HepG2 (cell line): Measurements from ENCODE around the gene RNF25. TPM values are rescaled to one million over a fixed set of nuclear protein-coding genes. Genes with fewer than 3 reads are reported as not detected.

Experiments used
- CC2D1A ChIP-seq: sonication (generic); formaldehyde crosslinking; IDR thresholded peaks from 2 replicates; pipeline ENCODE4 v1.8.1; 2023; ENCODE audit warnings: mild to moderate bottlenecking, missing genetic modification reagents
- HNRNPLL ChIP-seq: fragments of 200-400 bp; formaldehyde crosslinking; IDR thresholded peaks from 2 replicates; pipeline ENCODE4 v1.6.1; 2017; ENCODE audit warnings: mild to moderate bottlenecking, low read depth, low read length; ENCODE audit not compliant: poor library complexity, severe bottlenecking
- KAT2B ChIP-seq: fragments of 150-350 bp; IDR thresholded peaks from 2 replicates; pipeline ENCODE4 v1.6.1; 2014; ENCODE audit warnings: low read depth, low read length, borderline replicate concordance
- MXD3 ChIP-seq: IDR thresholded peaks from 2 replicates; pipeline ENCODE4 v1.6.1; 2016; ENCODE audit warnings: mild to moderate bottlenecking, missing biosample characterization, missing genetic modification reagents
- NFATC3 ChIP-seq: sonication (generic); formaldehyde crosslinking; IDR thresholded peaks from 2 replicates; pipeline ENCODE4 v1.5.1; 2020; ENCODE audit warnings: mild to moderate bottlenecking, missing genetic modification reagents
- NR2C2 ChIP-seq: sonication (generic); formaldehyde crosslinking; IDR thresholded peaks from 2 replicates; pipeline ENCODE4 v1.4.0; 2020; ENCODE audit warnings: missing genetic modification reagents, mild to moderate bottlenecking, moderate library complexity, borderline replicate concordance
- PHF8 ChIP-seq: sonication (generic); formaldehyde crosslinking; IDR thresholded peaks from 2 replicates; pipeline ENCODE4 v1.5.0; 2020; ENCODE audit warnings: missing genetic modification reagents
- POGZ ChIP-seq: sonication (generic); formaldehyde crosslinking; IDR thresholded peaks from 2 replicates; pipeline ENCODE4 v1.4.0; 2020; ENCODE audit warnings: mild to moderate bottlenecking, missing genetic modification reagents
- RBAK ChIP-seq: sonication (generic); formaldehyde crosslinking; IDR thresholded peaks from 2 replicates; pipeline ENCODE4 v1.5.1; 2020; ENCODE audit warnings: mild to moderate bottlenecking, missing genetic modification reagents
- RCOR2 ChIP-seq: IDR thresholded peaks from 2 replicates; pipeline ENCODE4 v1.6.1; 2016; ENCODE audit warnings: missing biosample characterization, missing genetic modification reagents
- RORA ChIP-seq: sonication (generic); formaldehyde crosslinking; IDR thresholded peaks from 2 replicates; pipeline ENCODE4 v1.5.0; 2020; ENCODE audit warnings: mild to moderate bottlenecking, missing genetic modification reagents, moderate library complexity
- TBP ChIP-seq: sonication (generic); formaldehyde crosslinking; IDR thresholded peaks from 2 replicates; pipeline ENCODE4 v1.5.0; 2020; ENCODE audit warnings: missing genetic modification reagents
- ZBTB37 ChIP-seq: sonication (generic); formaldehyde crosslinking; IDR thresholded peaks from 2 replicates; pipeline ENCODE4 v1.4.0; 2020; ENCODE audit warnings: mild to moderate bottlenecking, missing genetic modification reagents
- ZBTB7B ChIP-seq: sonication (generic); formaldehyde crosslinking; IDR thresholded peaks from 2 replicates; pipeline ENCODE4 v1.4.0; 2020; ENCODE audit warnings: missing genetic modification reagents
- ZNF331 ChIP-seq: sonication (generic); formaldehyde crosslinking; IDR thresholded peaks from 2 replicates; pipeline ENCODE4 v1.4.0; 2020; ENCODE audit warnings: missing genetic modification reagents
- ZNF577 ChIP-seq: sonication (generic); formaldehyde crosslinking; IDR thresholded peaks from 2 replicates; pipeline ENCODE4 v1.4.0; 2020; ENCODE audit warnings: mild to moderate bottlenecking, low read depth, missing genetic modification reagents, borderline replicate concordance
- ZNF720 ChIP-seq: sonication (generic); formaldehyde crosslinking; IDR thresholded peaks from 2 replicates; pipeline ENCODE4 v1.4.0; 2020; ENCODE audit warnings: missing genetic modification reagents
- ZNF724P ChIP-seq: sonication (generic); formaldehyde crosslinking; IDR thresholded peaks from 2 replicates; pipeline ENCODE4 v1.8.0; 2022; ENCODE audit warnings: missing genetic modification reagents, borderline replicate concordance
- polyA plus RNA-seq, 8 experiments: library from polyadenylated mRNA; depleted of rRNA in 3 of 8; stranded (reverse) in 7 of 8; unstranded in 1 of 8; fragments of >200 nt; fragmentation: Illumina TruSeq in 4 of 8; extraction: Trizol in 4 of 8; gene quantifications; 2 replicates each; pipeline versions ENCODE4 v1.2.1 to v1.2.3, GENCODE V29; 2011 to 2016; ENCODE audit warnings: low read depth in 4 of 8, missing spikeins in 1 of 8, mixed read lengths in 1 of 8; ENCODE audit not compliant: insufficient read depth in 1 of 8
- total RNA-seq, 5 experiments: library from RNA; depleted of rRNA; stranded (reverse); fragments of >200 nt; fragmentation: Illumina TruSeq; extraction: Trizol; gene quantifications; 2 replicates each; pipeline ENCODE4 v1.2.3, GENCODE V29; 2016; ENCODE audit warnings: low read depth in 1 of 5
- TF ChIP-seq, protein P1 (sequence below): sonication (generic); formaldehyde crosslinking; IDR thresholded peaks from 2 replicates; pipeline ENCODE4 v1.8.1; 2023; ENCODE audit warnings: missing genetic modification reagents, mild to moderate bottlenecking, borderline replicate concordance
- TF ChIP-seq, protein P2 (sequence below): sonication (generic); formaldehyde crosslinking; IDR thresholded peaks from 2 replicates; pipeline ENCODE4 v1.8.1; 2022; ENCODE audit warnings: low read depth, mild to moderate bottlenecking, missing genetic modification reagents
- TF ChIP-seq, protein P3 (sequence below): sonication (generic); formaldehyde crosslinking; conservative IDR thresholded peaks from 2 replicates; pipeline ENCODE4 v1.5.0; 2020; ENCODE audit warnings: missing genetic modification reagents
- TF ChIP-seq, protein P4 (sequence below): sonication (generic); formaldehyde crosslinking; IDR thresholded peaks from 2 replicates; pipeline ENCODE4 v1.5.0; 2020; ENCODE audit warnings: mild to moderate bottlenecking, low read depth, missing genetic modification reagents, borderline replicate concordance

The RNF25 gene
- total and polyA plus RNA-seq, 2 of the 13 experiments (the other 11 are each of a cell fraction or from before 2014, with no cell fraction given) = 37.0 to 87.6 TPM

DNA sequence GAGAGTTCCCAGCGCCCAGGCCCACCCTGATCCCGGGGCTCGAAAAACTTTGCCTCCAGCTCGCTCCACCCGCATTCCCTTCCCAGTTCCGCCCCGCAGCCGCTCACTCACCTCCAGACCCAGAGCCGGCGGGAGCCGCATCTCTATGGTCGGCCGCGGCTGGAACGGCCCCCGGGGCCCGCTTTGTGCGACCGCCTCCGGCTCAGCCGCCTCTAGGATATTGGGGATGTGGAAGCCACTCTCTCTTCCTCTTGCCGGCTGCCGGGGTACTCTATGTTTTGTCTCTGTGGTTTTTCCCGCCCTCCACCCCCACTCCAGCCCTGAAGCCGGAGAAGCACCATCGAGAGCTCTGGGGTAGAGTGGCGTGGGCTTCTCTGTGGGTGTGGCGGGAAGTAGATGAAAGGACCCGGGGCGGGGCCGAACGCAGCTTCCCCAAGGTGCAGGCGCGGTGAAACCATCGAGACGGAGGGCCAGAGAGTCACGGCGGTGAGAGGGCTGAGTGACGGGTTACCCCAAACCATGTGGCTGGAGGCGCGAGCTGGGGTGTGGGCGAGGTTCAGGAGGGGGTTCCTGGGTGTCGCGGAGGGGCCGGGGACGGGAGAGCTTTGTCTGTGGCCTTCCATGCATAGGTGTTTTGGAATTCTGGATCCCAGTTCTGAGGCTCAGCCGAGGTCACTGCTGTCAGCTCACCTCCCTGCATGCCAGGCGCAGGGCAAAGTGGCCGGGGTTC lies 12.4 kb downstream of the RNF25 start, which contains the start of the genes BCS1L and ZNF142 (continued):
- TF ChIP-seq ZNF720 (CRISPR knock-in tag) (no peak), TBP (CRISPR knock-in tag) (no peak), ZBTB7B (CRISPR knock-in tag) (peak; percentile 13), ZNF724P (CRISPR knock-in tag) (no peak), ZBTB37 (no peak), KAT2B (no peak), RBAK (CRISPR knock-in tag) (no peak), RORA (CRISPR knock-in tag) (no peak), CC2D1A (CRISPR knock-in tag) (no peak), NFATC3 (CRISPR knock-in tag) (no peak; the same call in 1 of the 2 replicates), HNRNPLL (peak; percentile 78), ZNF331 (CRISPR knock-in tag) (0 out of 2 replicates have a peak, but pooled peaks have one; percentile 32), ZNF577 (CRISPR knock-in tag) (no peak; the same call in 1 of the 2 replicates), PHF8 (peak; percentile 89), POGZ (CRISPR knock-in tag) (peak; percentile 73), NR2C2 (CRISPR knock-in tag) (peak; percentile 89), MXD3 (CRISPR knock-in tag) (peak; percentile 77; the same call in 1 of the 2 replicates), RCOR2 (CRISPR knock-in tag) (0 out of 2 replicates have a peak, but pooled peaks have one; percentile 23)
- TF ChIP-seq, protein P1, sequence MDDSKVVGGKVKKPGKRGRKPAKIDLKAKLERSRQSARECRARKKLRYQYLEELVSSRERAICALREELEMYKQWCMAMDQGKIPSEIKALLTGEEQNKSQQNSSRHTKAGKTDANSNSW = no peak
- TF ChIP-seq, protein P2, sequence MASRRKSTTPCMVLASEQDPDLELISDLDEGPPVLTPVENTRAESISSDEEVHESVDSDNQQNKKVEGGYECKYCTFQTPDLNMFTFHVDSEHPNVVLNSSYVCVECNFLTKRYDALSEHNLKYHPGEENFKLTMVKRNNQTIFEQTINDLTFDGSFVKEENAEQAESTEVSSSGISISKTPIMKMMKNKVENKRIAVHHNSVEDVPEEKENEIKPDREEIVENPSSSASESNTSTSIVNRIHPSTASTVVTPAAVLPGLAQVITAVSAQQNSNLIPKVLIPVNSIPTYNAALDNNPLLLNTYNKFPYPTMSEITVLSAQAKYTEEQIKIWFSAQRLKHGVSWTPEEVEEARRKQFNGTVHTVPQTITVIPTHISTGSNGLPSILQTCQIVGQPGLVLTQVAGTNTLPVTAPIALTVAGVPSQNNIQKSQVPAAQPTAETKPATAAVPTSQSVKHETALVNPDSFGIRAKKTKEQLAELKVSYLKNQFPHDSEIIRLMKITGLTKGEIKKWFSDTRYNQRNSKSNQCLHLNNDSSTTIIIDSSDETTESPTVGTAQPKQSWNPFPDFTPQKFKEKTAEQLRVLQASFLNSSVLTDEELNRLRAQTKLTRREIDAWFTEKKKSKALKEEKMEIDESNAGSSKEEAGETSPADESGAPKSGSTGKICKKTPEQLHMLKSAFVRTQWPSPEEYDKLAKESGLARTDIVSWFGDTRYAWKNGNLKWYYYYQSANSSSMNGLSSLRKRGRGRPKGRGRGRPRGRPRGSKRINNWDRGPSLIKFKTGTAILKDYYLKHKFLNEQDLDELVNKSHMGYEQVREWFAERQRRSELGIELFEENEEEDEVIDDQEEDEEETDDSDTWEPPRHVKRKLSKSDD = no peak
- TF ChIP-seq, protein P3, sequence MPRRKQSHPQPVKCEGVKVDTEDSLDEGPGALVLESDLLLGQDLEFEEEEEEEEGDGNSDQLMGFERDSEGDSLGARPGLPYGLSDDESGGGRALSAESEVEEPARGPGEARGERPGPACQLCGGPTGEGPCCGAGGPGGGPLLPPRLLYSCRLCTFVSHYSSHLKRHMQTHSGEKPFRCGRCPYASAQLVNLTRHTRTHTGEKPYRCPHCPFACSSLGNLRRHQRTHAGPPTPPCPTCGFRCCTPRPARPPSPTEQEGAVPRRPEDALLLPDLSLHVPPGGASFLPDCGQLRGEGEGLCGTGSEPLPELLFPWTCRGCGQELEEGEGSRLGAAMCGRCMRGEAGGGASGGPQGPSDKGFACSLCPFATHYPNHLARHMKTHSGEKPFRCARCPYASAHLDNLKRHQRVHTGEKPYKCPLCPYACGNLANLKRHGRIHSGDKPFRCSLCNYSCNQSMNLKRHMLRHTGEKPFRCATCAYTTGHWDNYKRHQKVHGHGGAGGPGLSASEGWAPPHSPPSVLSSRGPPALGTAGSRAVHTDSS = no peak
- TF ChIP-seq, protein P4, sequence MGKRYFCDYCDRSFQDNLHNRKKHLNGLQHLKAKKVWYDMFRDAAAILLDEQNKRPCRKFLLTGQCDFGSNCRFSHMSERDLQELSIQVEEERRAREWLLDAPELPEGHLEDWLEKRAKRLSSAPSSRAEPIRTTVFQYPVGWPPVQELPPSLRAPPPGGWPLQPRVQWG (CRISPR knock-in tag) = no peak
